Mammary epithelial cell (primary cell): Measurements from ENCODE around the gene INCENP.

Experiments used
- CTCF ChIP-seq, 2 donors: IDR thresholded peaks in 1 of 2; conservative IDR thresholded peaks in 1 of 2; 2 replicates each; pipeline ENCODE4 v1.5.1; 2011 to 2012; ENCODE audit warnings: inconsistent platforms in 2 of 2, low read length in 2 of 2, mild to moderate bottlenecking in 2 of 2, control low read depth in 1 of 2, low read depth in 1 of 2; ENCODE audit not compliant: insufficient read depth in 1 of 2; ENCODE audit errors: extremely low read depth in 1 of 2
- EZH2 ChIP-seq: IDR thresholded peaks from 2 replicates; pipeline ENCODE4 v1.6.1; 2012; ENCODE audit warnings: low read length, inconsistent platforms, borderline replicate concordance

- no peak for TF ChIP-seq CTCF (conservative IDR thresholded peaks at IDR 0.05 in 1 of 2, IDR thresholded peaks at IDR 0.05 in 1 of 2; ENCODE audit: extremely low read depth in 1 of 2, insufficient read depth in 1 of 2, low read depth in 1 of 2, low read length in 2 of 2)
- TF ChIP-seq EZH2, result no peak
Measured at GRCh38 chr11:62151737-62152102, 27.9 kb downstream of the INCENP start.
